GM23248 (cell line): ENCODE results near the gene ITM2C. TPM values are rescaled to one million over a fixed set of nuclear protein-coding genes. Genes with fewer than 3 reads are reported as not detected.

ENCODE experiments used
- DNase-seq: peaks from one replicate; pipeline ENCODE4 v3.0.0-alpha.2; 2015
- H2AFZ ChIP-seq: fragments of 200-600 bp; sonication (generic); 2 replicates; pipeline ENCODE4 v1.6.1; 2016; ENCODE audit warnings: antibody characterized with exemption
- H3F3A ChIP-seq: fragments of 200-600 bp; sonication (generic); 2 replicates; pipeline ENCODE4 v1.6.1; 2016; ENCODE audit warnings: mild to moderate bottlenecking, antibody characterized with exemption, mixed run types; ENCODE audit not compliant: insufficient read depth
- H3K27ac ChIP-seq: fragments of 200-600 bp; sonication (generic); 2 replicates; pipeline ENCODE4 v1.5.1; 2016; ENCODE audit warnings: mild to moderate bottlenecking
- H3K27me3 ChIP-seq: fragments of 200-600 bp; sonication (generic); replicated peaks from 2 replicates; pipeline ENCODE4 v1.6.1; 2016; ENCODE audit warnings: mild to moderate bottlenecking; ENCODE audit not compliant: insufficient read depth
- H3K36me3 ChIP-seq: fragments of 200-600 bp; sonication (generic); 2 replicates; pipeline ENCODE4 v1.6.1; 2016; ENCODE audit warnings: low read depth, mild to moderate bottlenecking
- H3K4me1 ChIP-seq: fragments of 200-600 bp; sonication (generic); 2 replicates; pipeline ENCODE4 v1.6.1; 2016; ENCODE audit warnings: mild to moderate bottlenecking; ENCODE audit not compliant: insufficient read depth
- H3K4me2 ChIP-seq: fragments of 200-600 bp; sonication (generic); one replicate; pipeline ENCODE4 v1.6.1; 2016; ENCODE audit warnings: mild to moderate bottlenecking; ENCODE audit not compliant: unreplicated experiment
- H3K4me3 ChIP-seq: fragments of 200-600 bp; sonication (generic); 2 replicates; pipeline ENCODE4 v1.5.1; 2016; ENCODE audit warnings: mild to moderate bottlenecking
- H3K79me2 ChIP-seq: fragments of 200-600 bp; sonication (generic); 2 replicates; pipeline ENCODE4 v1.6.1; 2016; ENCODE audit warnings: mild to moderate bottlenecking; ENCODE audit not compliant: insufficient read depth
- H3K9ac ChIP-seq: fragments of 200-600 bp; sonication (generic); 2 replicates; pipeline ENCODE4 v1.6.1; 2016; ENCODE audit warnings: mild to moderate bottlenecking
- H3K9me2 ChIP-seq: fragments of 200-600 bp; sonication (generic); 2 replicates; pipeline ENCODE4 v1.6.1; 2016; ENCODE audit warnings: mixed run types, mild to moderate bottlenecking, moderate library complexity; ENCODE audit not compliant: insufficient read depth
- H3K9me3 ChIP-seq: fragments of 200-600 bp; sonication (generic); one replicate; pipeline ENCODE4 v1.6.1; 2017; ENCODE audit warnings: low read depth
- H4K20me1 ChIP-seq: fragments of 200-600 bp; sonication (generic); 2 replicates; pipeline ENCODE4 v1.6.0; 2016; ENCODE audit not compliant: insufficient read depth
- EZH2 ChIP-seq: fragments of 200-600 bp; sonication (generic); IDR thresholded peaks from 2 replicates; pipeline ENCODE4 v1.6.1; 2018; ENCODE audit warnings: antibody characterized with exemption, mild to moderate bottlenecking; ENCODE audit not compliant: insufficient read depth, poor library complexity, severe bottlenecking
- EZH2phosphoT487 ChIP-seq: fragments of 200-600 bp; sonication (generic); IDR thresholded peaks from 2 replicates; pipeline ENCODE4 v1.6.1; 2018; ENCODE audit warnings: antibody characterized with exemption, moderate library complexity, mild to moderate bottlenecking, low read depth; ENCODE audit not compliant: insufficient read depth
- WGBS, 2 experiments: methylation state at CpG; one replicate each; pipeline ENCODE4 v1.1.6; 2015 to 2017; ENCODE audit warnings: low lambda C conversion rate in 2 of 2, low coverage in 1 of 2; ENCODE audit errors: missing lambda C conversion rate in 2 of 2; 5-methylcytosine and 5-hydroxymethylcytosine counted together
- in situ Hi-C: fragments of 300-500 bp; cut with MboI; formaldehyde crosslinking; loops from 2 replicates; pipeline ENCODE4 v1.15.0; 2020
- polyA plus RNA-seq: library from polyadenylated mRNA; unstranded; fragments of >200 nt; fragmentation: Nextera tagmentation; extraction: Ambion mirVana; gene quantifications from 2 replicates; pipeline ENCODE4 v1.2.1, GENCODE V29; 2016
- total RNA-seq: library from RNA; depleted of rRNA; stranded (reverse); fragments of >200 nt; shearing (Covaris generic); gene quantifications from 2 replicates; pipeline ENCODE4 v1.2.3, GENCODE V29; 2014

ITM2C gene
- total and polyA plus RNA-seq, 2 experiments from 2014 or later, result 38.9 to 47.3 TPM

DNA sequence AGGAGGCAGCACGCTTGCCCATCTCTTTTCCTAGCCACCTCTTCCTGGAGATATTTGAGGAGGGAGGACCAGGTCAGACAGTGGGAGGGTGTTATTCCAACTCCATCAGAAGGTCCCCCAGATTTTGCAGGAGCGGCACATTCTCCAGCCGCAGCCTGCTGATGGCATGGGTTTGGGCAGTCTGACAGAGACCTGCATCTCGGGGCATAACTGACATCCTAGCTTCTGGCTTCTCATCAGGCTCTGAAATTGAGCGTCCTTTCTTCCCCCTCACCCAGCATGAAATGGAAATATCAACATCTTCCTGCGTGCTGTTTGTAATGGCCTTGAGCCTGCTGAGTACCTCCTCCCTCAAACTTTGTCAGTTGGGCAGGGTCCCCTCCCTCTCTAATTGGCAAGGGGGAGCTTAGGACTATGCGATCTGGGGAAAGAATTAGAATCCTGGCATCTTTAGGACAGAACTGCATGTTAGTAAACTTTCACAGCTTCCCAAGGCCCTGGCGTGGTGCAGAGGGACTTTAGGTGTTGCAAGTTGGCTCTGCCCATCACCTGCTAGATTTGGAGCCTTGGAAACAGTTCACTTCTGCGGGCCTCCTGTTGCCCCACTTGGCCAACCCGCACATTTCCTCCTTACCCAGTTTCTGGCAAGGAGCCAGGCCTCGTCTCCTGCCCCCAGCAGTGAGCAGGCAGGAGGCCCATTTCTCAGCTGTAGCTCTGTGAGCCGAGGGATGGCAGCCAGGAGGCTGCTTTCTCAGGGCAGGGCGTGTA lies 2.2 kb downstream of the ITM2C start:
- 0 out of 2 replicates have a peak, but pooled peaks cover 9% of the 10 kb centered on the region for H3F3A ChIP-seq
- no peak overlapping the region for H3K4me3 ChIP-seq
- no peaks in the 10 kb centered on the region for H3K4me1 ChIP-seq
- TF ChIP-seq EZH2 (no peak), EZH2phosphoT487 (no peak)
- H3K4me2 ChIP-seq, result no peak overlapping the region
- H3K9me2 ChIP-seq, result no peaks in the 10 kb centered on the region
- no peaks in the 10 kb centered on the region for H4K20me1 ChIP-seq
- no peak overlapping the region for H3K27ac ChIP-seq
- no peaks in the 10 kb centered on the region for H3K36me3 ChIP-seq
- peaks cover 22% of the 10 kb centered on the region for H3K27me3 ChIP-seq
- in situ Hi-C loops, result no loop called here
- peak; percentile 41 for DNase-seq
- H2AFZ ChIP-seq, result no peak overlapping the region
- no peak overlapping the region for H3K9ac ChIP-seq
- no peaks in the 10 kb centered on the region for H3K9me3 ChIP-seq
- WGBS, 2 experiments, result 45 to 46% methylated on average over 13 of the region's 13 CpGs
- no peaks in the 10 kb centered on the region for H3K79me2 ChIP-seq

DNA sequence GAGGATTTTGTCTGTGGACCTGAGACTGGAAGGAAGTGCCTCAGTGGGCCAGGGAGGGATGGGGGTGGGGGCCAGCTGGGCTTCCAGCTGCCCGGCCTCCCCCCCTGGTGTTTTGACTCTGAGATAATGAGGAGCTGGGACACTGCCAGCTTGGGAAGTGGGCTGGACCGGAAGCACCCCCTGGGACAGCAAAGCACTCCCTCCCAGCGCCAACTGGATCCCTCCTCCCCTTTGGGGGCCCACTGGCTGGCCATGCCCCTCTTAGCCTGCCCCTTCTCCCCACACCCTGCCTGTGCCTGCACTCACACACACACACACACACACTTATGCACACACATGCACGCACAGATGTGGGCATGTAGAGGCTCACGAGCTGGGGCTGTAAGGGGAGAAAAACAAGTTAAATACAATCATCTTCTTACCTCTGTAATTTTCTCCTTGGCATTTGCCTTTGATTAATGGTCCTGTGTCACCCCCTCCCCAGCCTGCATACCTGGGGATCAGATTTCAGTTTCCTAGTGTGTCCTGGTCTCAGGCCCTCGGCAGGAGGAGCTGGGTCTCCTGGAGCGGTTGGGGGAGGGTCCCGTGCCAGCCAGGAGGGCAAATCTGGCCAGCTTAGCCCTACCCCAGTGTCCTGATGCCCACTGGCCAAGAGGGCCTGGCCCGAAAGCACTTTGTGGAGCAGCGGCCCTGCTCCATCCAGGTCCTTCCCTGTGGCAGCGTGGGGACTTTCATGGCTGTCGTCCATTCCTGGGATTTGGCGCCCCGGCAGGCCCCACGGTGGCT lies 3.6 kb downstream of the ITM2C start:
- H3K9ac ChIP-seq, result no peak overlapping the region
- no peak overlapping the region for H3K4me3 ChIP-seq
- no peak overlapping the region for H3K27ac ChIP-seq
- H3K4me1 ChIP-seq, result no peaks in the 10 kb centered on the region
- in situ Hi-C loops, result no loop called here
- no peaks in the 10 kb centered on the region for H3K9me3 ChIP-seq
- TF ChIP-seq EZH2, result no peak
- no peak for TF ChIP-seq EZH2phosphoT487
- H3F3A ChIP-seq, result 0 out of 2 replicates have a peak, but pooled peaks cover 9% of the 10 kb centered on the region
- H3K9me2 ChIP-seq, result no peaks in the 10 kb centered on the region
- 79 to 81% methylated on average over 15 of the region's 15 CpGs for WGBS, 2 experiments
- no peaks in the 10 kb centered on the region for H4K20me1 ChIP-seq
- H3K79me2 ChIP-seq, result no peaks in the 10 kb centered on the region
- no peak for DNase-seq
- no peak overlapping the region for H3K4me2 ChIP-seq
- no peak overlapping the region for H2AFZ ChIP-seq
- H3K36me3 ChIP-seq, result no peaks in the 10 kb centered on the region
- H3K27me3 ChIP-seq, result peaks cover 9% of the 10 kb centered on the region; the same call in 1 of the 2 replicates

DNA sequence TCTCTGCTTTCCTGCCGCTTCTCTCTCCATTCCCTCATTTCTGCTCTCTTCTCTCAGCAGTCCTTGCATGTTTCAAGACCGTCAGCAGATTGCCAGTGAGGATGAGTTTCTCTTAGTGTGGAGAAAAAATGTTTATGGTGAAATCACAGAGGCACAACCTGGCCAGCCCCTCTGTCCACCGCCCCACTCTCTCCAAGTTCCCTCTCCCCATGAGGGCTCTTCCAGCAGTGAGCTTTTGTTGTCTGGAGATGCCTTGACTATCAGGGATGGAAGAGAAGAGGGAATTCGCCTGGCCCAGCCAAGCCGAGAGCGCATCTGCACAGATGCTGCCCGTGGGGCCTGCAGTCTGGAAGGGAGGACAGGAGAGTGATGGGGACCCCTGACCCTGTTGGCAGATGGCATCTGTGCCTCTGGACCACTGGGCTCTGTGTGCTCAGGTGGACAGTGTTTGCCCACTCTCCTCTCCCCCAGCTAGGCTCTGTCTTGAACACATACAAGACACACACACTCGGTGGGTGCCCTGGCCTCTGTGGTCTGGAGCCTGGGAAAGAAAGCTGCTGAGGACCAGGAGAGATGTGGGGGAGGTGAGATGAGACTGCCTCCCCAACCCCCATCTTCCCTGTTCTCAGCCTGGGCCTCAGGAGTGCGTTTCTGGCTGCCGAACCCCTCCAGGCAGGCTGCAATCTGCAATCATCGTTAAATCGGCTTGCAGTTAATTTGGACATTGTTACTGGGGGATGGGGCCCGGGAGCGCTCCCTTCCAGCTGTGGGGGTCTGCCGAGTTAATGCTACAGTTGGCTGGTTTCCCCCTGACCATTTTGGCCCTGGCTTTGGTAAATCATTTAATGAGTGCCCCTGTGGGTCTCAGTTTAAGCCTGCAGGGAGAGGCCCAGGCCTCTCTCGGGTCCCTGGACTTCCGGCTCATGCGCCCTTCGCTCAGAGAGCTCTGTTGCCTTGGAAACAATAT lies 4.5 kb downstream of the ITM2C start:
- Histone ChIP-seq H3F3A (0 out of 2 replicates have a peak, but pooled peaks cover 9% of the 10 kb centered on the region), H3K36me3 (no peaks in the 10 kb centered on the region), H3K9me2 (no peaks in the 10 kb centered on the region), H3K9me3 (no peaks in the 10 kb centered on the region), H3K9ac (no peak overlapping the region), H3K4me1 (no peaks in the 10 kb centered on the region), H4K20me1 (no peaks in the 10 kb centered on the region), H3K4me3 (no peak overlapping the region), H3K27me3 (peaks cover 2% of the 10 kb centered on the region; the same call in 1 of the 2 replicates), H3K79me2 (no peaks in the 10 kb centered on the region), H3K27ac (no peak overlapping the region), H2AFZ (no peak overlapping the region), H3K4me2 (no peak overlapping the region)
- no peak for TF ChIP-seq EZH2
- TF ChIP-seq EZH2phosphoT487, result no peak
- no peak for DNase-seq
- 83 to 84% methylated on average over 19 of the region's 19 CpGs for WGBS, 2 experiments
- in situ Hi-C loops, result no loop called here
